ENCODE data around the gene NTN3.

NTN3 gene

GRCh38 chr16:2514333-2515179, 43.5 kb downstream of the NTN3 start:
- no peak for DNase-seq (ENCODE audit: low read depth in 3 of 3)

- no peak for DNase-seq (ENCODE audit: low read depth in 3 of 3)
Measured at GRCh38 chr16:2515180-2515851, 44.2 kb downstream of the NTN3 start.

GRCh38 chr16:2516391-2517240, 45.5 kb downstream of the NTN3 start:
- DNase-seq (ENCODE audit: low read depth in 3 of 3), result no peak

- no peak for DNase-seq (ENCODE audit: low read depth in 3 of 3)
Measured at GRCh38 chr16:2517954-2518605, 47.0 kb downstream of the NTN3 start.

GRCh38 chr16:2518823-2519710, 48.0 kb downstream of the NTN3 start:
- no peak for DNase-seq (ENCODE audit: low read depth in 3 of 3)

GRCh38 chr16:2519711-2520080, 48.6 kb downstream of the NTN3 start:
- no peak for DNase-seq (ENCODE audit: low read depth in 3 of 3)

GRCh38 chr16:2520097-2520783, 49.1 kb downstream of the NTN3 start, which contains the start of gene AMDHD2:
Gene AMDHD2, plus strand, starts transcription at chr16:2520371. Its CDS starts 88 bp downstream, at chr16:2520459.
- DNase-seq (ENCODE audit: low read depth in 3 of 3), result peak; percentile 75 to 84 (median 77)

- DNase-seq (ENCODE audit: low read depth in 3 of 3), result no peak
Measured at GRCh38 chr16:2520784-2521531, 49.9 kb downstream of the NTN3 start.
